ENCODE measurements around the gene KCTD17.

GRCh38 chr22:37053310-37054055 lies 1.9 kb downstream of the KCTD17 start:
- TF ChIP-seq, protein P1, sequence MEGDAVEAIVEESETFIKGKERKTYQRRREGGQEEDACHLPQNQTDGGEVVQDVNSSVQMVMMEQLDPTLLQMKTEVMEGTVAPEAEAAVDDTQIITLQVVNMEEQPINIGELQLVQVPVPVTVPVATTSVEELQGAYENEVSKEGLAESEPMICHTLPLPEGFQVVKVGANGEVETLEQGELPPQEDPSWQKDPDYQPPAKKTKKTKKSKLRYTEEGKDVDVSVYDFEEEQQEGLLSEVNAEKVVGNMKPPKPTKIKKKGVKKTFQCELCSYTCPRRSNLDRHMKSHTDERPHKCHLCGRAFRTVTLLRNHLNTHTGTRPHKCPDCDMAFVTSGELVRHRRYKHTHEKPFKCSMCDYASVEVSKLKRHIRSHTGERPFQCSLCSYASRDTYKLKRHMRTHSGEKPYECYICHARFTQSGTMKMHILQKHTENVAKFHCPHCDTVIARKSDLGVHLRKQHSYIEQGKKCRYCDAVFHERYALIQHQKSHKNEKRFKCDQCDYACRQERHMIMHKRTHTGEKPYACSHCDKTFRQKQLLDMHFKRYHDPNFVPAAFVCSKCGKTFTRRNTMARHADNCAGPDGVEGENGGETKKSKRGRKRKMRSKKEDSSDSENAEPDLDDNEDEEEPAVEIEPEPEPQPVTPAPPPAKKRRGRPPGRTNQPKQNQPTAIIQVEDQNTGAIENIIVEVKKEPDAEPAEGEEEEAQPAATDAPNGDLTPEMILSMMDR (conservative IDR thresholded peaks at IDR 0.05; ENCODE audit: low read length) = no peak
- TF ChIP-seq EZH2phosphoT487 (IDR thresholded peaks at IDR 0.05; ENCODE audit: borderline replicate concordance) = no peak

Data from Loucy (cell line).